Fibroblast of lung (primary cell): ENCODE results near the gene PCGF1. TPM values are rescaled to one million over a fixed set of nuclear protein-coding genes. Genes with fewer than 3 reads are reported as not detected.

ENCODE experiments used
- DNase-seq, 2 donors: peaks; one replicate each; pipeline versions ENCODE4 v3.0.0 to v3.0.0-alpha.2; 2010; ENCODE audit warnings: low read depth in 2 of 2
- H2AFZ ChIP-seq: 2 replicates; pipeline ENCODE4 v1.5.1; 2012; ENCODE audit warnings: low read length, control low read depth, inconsistent platforms
- H3K27ac ChIP-seq: 2 replicates; pipeline ENCODE4 v1.5.1; 2011; ENCODE audit warnings: low read length, control low read depth; ENCODE audit not compliant: insufficient read depth
- H3K27me3 ChIP-seq: 2 replicates; pipeline ENCODE4 v1.5.1; 2011; ENCODE audit warnings: mild to moderate bottlenecking, low read length; ENCODE audit not compliant: control insufficient read depth, insufficient read depth
- H3K36me3 ChIP-seq: 2 replicates; pipeline ENCODE4 v1.5.1; 2011; ENCODE audit warnings: low read length; ENCODE audit not compliant: control insufficient read depth, insufficient read depth
- H3K4me1 ChIP-seq: 2 replicates; pipeline ENCODE4 v1.5.1; 2011; ENCODE audit warnings: low read length; ENCODE audit not compliant: control insufficient read depth, insufficient read depth; ENCODE audit errors: extremely low read depth
- H3K4me2 ChIP-seq: 2 replicates; pipeline ENCODE4 v1.5.1; 2011; ENCODE audit warnings: low read length, control low read depth; ENCODE audit not compliant: insufficient read depth; ENCODE audit errors: extremely low read depth
- H3K4me3 ChIP-seq, 4 experiments: fragments of 200-600 bp in 1 of 4; sonication (generic) in 1 of 4; replicated peaks in 1 of 4; 2 replicates each; pipeline ENCODE4 v1.5.1; 2011 to 2016; ENCODE audit warnings: low read length in 4 of 4, low read depth in 3 of 4, mild to moderate bottlenecking in 3 of 4, control low read depth in 2 of 4, inconsistent platforms in 1 of 4, mixed read lengths in 1 of 4; ENCODE audit not compliant: insufficient read depth in 1 of 4; ENCODE audit errors: control extremely low read depth in 1 of 4
- H3K79me2 ChIP-seq: 2 replicates; pipeline ENCODE4 v1.5.1; 2012; ENCODE audit warnings: mild to moderate bottlenecking, low read length, inconsistent platforms; ENCODE audit not compliant: control insufficient read depth, insufficient read depth
- H3K9ac ChIP-seq: 2 replicates; pipeline ENCODE4 v1.5.1; 2011; ENCODE audit warnings: mild to moderate bottlenecking, low read length, control low read depth; ENCODE audit not compliant: insufficient read depth
- H3K9me3 ChIP-seq: 2 replicates; pipeline ENCODE4 v1.5.1; 2012; ENCODE audit warnings: low read depth, low read length; ENCODE audit not compliant: control insufficient read depth, insufficient read depth
- H4K20me1 ChIP-seq: 2 replicates; pipeline ENCODE4 v1.5.1; 2011; ENCODE audit warnings: low read length; ENCODE audit not compliant: control insufficient read depth, insufficient read depth; ENCODE audit errors: extremely low read depth
- EZH2 ChIP-seq: IDR thresholded peaks from 2 replicates; pipeline ENCODE4 v1.5.1; 2012; ENCODE audit warnings: low read length, control low read depth, mild to moderate bottlenecking; ENCODE audit errors: missing control alignments
- polyA plus RNA-seq, 2 donors: library from polyadenylated mRNA; depleted of rRNA in 1 of 2; stranded (reverse) in 1 of 2; unstranded in 1 of 2; fragments of >200 nt; gene quantifications; 2 replicates each; pipeline ENCODE4 v1.2.1, GENCODE V29; 2011 to 2012; ENCODE audit warnings: missing spikeins in 1 of 2
- total RNA-seq: library from RNA; depleted of rRNA; stranded (reverse); fragments of >200 nt; gene quantifications from 2 replicates; pipeline ENCODE4 v1.2.1, GENCODE V29; 2014
- TF ChIP-seq, protein P1 (sequence below), 2 donors: IDR thresholded peaks in 1 of 2; conservative IDR thresholded peaks in 1 of 2; 1 replicate in 1 of 2; 2 replicates in 1 of 2; pipeline ENCODE4 v1.5.1; 2011 to 2012; ENCODE audit warnings: low read length in 2 of 2, control low read depth in 1 of 2, inconsistent platforms in 1 of 2, low read depth in 1 of 2, mild to moderate bottlenecking in 1 of 2

PCGF1 gene
- total and polyA plus RNA-seq, 2 donors (not counting 1 experiment from before 2014, with no cell fraction given): 23.8 to 35.5 TPM

DNA sequence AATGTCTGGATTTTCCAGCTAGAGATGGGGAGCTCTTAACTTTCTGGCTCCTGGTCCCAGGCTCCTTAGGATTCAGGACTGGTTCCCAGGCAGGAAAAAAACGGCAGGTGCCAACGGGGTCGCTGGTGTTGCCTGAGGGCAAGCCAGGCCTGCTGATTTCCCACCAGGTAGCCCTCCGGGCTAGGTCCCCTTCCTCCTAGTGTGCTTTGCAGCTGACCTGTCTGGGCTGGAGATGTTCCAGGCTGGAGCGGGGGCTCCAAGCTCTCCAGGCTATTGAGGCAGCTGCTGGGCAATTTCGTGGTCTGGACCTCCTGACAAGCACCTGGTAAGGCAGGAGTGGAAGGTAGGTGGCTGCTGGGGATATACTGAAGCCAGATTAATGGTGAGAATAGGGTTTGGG, 33.0 kb downstream of the PCGF1 start:
- no peak for DNase-seq
- TF ChIP-seq, protein P1, sequence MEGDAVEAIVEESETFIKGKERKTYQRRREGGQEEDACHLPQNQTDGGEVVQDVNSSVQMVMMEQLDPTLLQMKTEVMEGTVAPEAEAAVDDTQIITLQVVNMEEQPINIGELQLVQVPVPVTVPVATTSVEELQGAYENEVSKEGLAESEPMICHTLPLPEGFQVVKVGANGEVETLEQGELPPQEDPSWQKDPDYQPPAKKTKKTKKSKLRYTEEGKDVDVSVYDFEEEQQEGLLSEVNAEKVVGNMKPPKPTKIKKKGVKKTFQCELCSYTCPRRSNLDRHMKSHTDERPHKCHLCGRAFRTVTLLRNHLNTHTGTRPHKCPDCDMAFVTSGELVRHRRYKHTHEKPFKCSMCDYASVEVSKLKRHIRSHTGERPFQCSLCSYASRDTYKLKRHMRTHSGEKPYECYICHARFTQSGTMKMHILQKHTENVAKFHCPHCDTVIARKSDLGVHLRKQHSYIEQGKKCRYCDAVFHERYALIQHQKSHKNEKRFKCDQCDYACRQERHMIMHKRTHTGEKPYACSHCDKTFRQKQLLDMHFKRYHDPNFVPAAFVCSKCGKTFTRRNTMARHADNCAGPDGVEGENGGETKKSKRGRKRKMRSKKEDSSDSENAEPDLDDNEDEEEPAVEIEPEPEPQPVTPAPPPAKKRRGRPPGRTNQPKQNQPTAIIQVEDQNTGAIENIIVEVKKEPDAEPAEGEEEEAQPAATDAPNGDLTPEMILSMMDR (conservative IDR thresholded peaks at IDR 0.05 in 1 of 2, IDR thresholded peaks at IDR 0.05 in 1 of 2; ENCODE audit: low read depth in 1 of 2, low read length in 2 of 2): no peak
- TF ChIP-seq EZH2: no peak

DNA sequence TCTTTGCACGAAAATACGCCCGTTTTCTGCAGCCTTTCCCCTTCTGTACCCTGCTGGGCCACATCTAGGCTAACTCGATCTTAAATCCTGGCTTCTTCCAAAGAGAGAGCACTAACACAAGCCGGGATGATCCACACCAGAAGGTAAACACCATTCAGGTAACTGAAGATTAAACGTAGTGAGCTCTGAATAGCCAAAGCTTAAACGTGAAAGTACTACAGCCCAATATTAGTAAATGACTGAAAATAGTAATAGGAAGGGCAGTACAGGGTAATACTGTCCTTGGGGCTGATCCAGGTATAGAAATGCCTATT, 34.6 kb downstream of the PCGF1 start:
- H4K20me1 ChIP-seq: no peaks in the 10 kb centered on the region
- peak overlapping the region; percentile 92 for H3K4me2 ChIP-seq
- peaks cover 2% of the 10 kb centered on the region for H3K4me1 ChIP-seq
- no peak for DNase-seq
- H3K9me3 ChIP-seq: no peaks in the 10 kb centered on the region
- TF ChIP-seq EZH2: no peak
- TF ChIP-seq, protein P1 (conservative IDR thresholded peaks at IDR 0.05 in 1 of 2, IDR thresholded peaks at IDR 0.05 in 1 of 2; ENCODE audit: low read depth in 1 of 2, low read length in 2 of 2): no peak
- no peaks in the 10 kb centered on the region for H3K27me3 ChIP-seq
- peak overlapping the region; percentile 71 for H3K27ac ChIP-seq
- no peaks in the 10 kb centered on the region for H3K79me2 ChIP-seq
- peak overlapping the region; percentile 89 for H2AFZ ChIP-seq
- peak overlapping the region; percentile 76 for H3K9ac ChIP-seq
- peaks cover 10% of the 10 kb centered on the region for H3K36me3 ChIP-seq
- H3K4me3 ChIP-seq: peak overlapping the region; percentile 42 to 89 (median 66)

More for the DNA sequence above, 33.0 kb downstream of the PCGF1 start:
- no peak overlapping the region for H3K4me3 ChIP-seq
- H3K9ac ChIP-seq: no peak overlapping the region
- H3K79me2 ChIP-seq: no peaks in the 10 kb centered on the region
- no peak overlapping the region for H2AFZ ChIP-seq
- H3K27me3 ChIP-seq: no peaks in the 10 kb centered on the region
- H3K27ac ChIP-seq: no peak overlapping the region
- H4K20me1 ChIP-seq: no peaks in the 10 kb centered on the region
- peaks cover 10% of the 10 kb centered on the region for H3K36me3 ChIP-seq
- H3K4me2 ChIP-seq: no peak overlapping the region
- H3K9me3 ChIP-seq: no peaks in the 10 kb centered on the region
- H3K4me1 ChIP-seq: peaks cover 2% of the 10 kb centered on the region

DNA sequence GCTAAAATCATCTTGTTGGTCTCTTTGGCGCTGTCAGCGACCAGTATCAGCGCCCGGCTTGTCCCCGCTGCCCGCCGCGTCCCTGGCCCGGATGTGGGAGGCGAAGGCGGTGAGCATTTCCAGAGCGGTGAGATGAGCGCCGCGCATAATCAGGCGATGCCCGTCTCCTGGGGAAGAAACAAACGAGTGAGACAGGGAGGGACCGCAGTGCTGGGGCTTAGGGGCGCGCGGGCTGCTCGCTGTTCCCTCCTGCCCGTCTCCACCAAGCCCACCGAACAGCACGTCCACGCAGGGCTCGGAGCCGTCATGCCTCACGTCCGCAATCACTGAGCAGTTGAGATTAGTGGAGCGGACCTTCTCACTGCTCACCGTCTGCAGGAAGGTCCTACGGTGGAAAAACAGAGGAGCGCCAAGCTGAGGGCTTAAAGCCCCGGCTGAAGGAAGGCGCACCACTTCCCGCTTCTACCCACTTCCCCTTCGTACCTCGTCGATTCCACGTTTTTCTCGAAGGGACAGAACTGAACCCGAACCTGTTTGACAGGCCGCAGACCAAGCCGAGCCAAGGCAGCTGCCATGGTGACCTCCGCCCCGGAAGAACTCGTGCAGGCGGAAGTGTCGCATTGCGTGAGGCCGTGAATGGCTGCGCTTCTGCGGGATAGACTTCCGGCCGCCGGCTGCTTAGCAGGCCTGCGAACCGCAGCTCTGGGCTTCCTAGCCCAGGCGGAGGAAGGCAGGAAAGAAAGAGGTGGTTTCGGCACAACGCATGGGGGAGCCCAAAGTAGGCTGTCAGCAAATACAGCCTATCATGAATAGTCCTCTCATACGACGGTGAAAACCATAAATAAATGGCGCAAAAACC, 35.2 kb downstream of the PCGF1 start, which contains the start of gene MRPL53:
TSS of gene MRPL53 (minus strand) at position 595 of the 859 bp plus-strand sequence. CDS start at position 575, 20 bp downstream.
- Histone ChIP-seq H3K79me2 (no peaks in the 10 kb centered on the region), H4K20me1 (no peaks in the 10 kb centered on the region), H3K4me3 (peak within 1 kb of the TSS; percentile 42 to 89 (median 66)), H3K4me2 (peak within 1 kb of the TSS; percentile 92), H3K36me3 (peaks cover 10% of the 10 kb centered on the region), H2AFZ (peak within 1 kb of the TSS; percentile 89), H3K4me1 (peaks cover 2% of the 10 kb centered on the region), H3K9me3 (no peaks in the 10 kb centered on the region), H3K9ac (peak within 1 kb of the TSS; percentile 76), H3K27me3 (no peaks in the 10 kb centered on the region), H3K27ac (peak within 1 kb of the TSS; percentile 71)
- peak; percentile 94 to 95 for DNase-seq
- TF ChIP-seq, protein P1 (conservative IDR thresholded peaks at IDR 0.05 in 1 of 2, IDR thresholded peaks at IDR 0.05 in 1 of 2; ENCODE audit: low read depth in 1 of 2, low read length in 2 of 2): no peak
- TF ChIP-seq EZH2: no peak
